Measurements from ENCODE around the gene STRAP. TPM values are rescaled to one million over a fixed set of nuclear protein-coding genes. Genes with fewer than 3 reads are reported as not detected.

Gene STRAP
- total and polyA plus RNA-seq, 9 of the 15 experiments (the other 6 are each of a cell fraction or from before 2014, with no cell fraction given) = 58.5 to 134 (median 89.5) TPM

GRCh38 chr12:15910864-15911721 is 28.9 kb downstream of the STRAP start, which contains the start of gene DERA (continued):
- TF ChIP-seq ZNF609 (CRISPR knock-in tag; IDR thresholded peaks at IDR 0.05; ENCODE audit: borderline replicate concordance) (no peak), NFIX (CRISPR knock-in tag; IDR thresholded peaks at IDR 0.05; ENCODE audit: low read depth) (no peak), TEAD4 (IDR thresholded peaks at IDR 0.05; ENCODE audit: low read length) (no peak), TEAD4 (CRISPR knock-in tag; IDR thresholded peaks at IDR 0.05; ENCODE audit: borderline replicate concordance) (no peak), ZNF174 (CRISPR knock-in tag; IDR thresholded peaks at IDR 0.05) (no peak), THRAP3 (IDR thresholded peaks at IDR 0.05; ENCODE audit: borderline replicate concordance) (no peak), RUNX1 (IDR thresholded peaks at IDR 0.05; ENCODE audit: low read depth) (no peak), CHCHD3 (CRISPR knock-in tag; IDR thresholded peaks at IDR 0.05) (no peak), FOXK2 (conservative IDR thresholded peaks at IDR 0.05 in 1 of 2, IDR thresholded peaks at IDR 0.05 in 1 of 2; ENCODE audit: low read depth in 2 of 2) (no peak), ZNF444 (CRISPR knock-in tag; IDR thresholded peaks at IDR 0.05) (no peak), NFXL1 (CRISPR knock-in tag; IDR thresholded peaks at IDR 0.05) (no peak), KLF6 (CRISPR knock-in tag; IDR thresholded peaks at IDR 0.05; ENCODE audit: borderline replicate concordance) (no peak), MAFF (IDR thresholded peaks at IDR 0.05; ENCODE audit: low read length) (no peak), YY1 (IDR thresholded peaks at IDR 0.05; ENCODE audit: borderline replicate concordance in 1 of 3, control insufficient read depth in 1 of 3, extremely low read depth in 1 of 3, insufficient read depth in 3 of 3, insufficient read length in 1 of 3, insufficient replicate concordance in 2 of 3, low read depth in 1 of 3, low read length in 2 of 3) (peak in 2 of 3 experiments; percentile 32 to 53), RERE (CRISPR knock-in tag; IDR thresholded peaks at IDR 0.05; ENCODE audit: borderline replicate concordance) (no peak), POU5F1 (IDR thresholded peaks at IDR 0.05; ENCODE audit: borderline replicate concordance, low read depth, low read length, partially characterized antibody) (no peak)
